Measurements from ENCODE around the gene TAS1R1.

TAS1R1 gene

GRCh38 chr1:6531996-6532395 is 23.1 kb upstream of the TAS1R1 start:
- no peak for ATAC-seq (ENCODE audit: low read depth)
- no peaks in the 10 kb centered on the region for H3K4me1 ChIP-seq (ENCODE audit: insufficient read depth, poor library complexity, severe bottlenecking)
- TF ChIP-seq, protein P1, sequence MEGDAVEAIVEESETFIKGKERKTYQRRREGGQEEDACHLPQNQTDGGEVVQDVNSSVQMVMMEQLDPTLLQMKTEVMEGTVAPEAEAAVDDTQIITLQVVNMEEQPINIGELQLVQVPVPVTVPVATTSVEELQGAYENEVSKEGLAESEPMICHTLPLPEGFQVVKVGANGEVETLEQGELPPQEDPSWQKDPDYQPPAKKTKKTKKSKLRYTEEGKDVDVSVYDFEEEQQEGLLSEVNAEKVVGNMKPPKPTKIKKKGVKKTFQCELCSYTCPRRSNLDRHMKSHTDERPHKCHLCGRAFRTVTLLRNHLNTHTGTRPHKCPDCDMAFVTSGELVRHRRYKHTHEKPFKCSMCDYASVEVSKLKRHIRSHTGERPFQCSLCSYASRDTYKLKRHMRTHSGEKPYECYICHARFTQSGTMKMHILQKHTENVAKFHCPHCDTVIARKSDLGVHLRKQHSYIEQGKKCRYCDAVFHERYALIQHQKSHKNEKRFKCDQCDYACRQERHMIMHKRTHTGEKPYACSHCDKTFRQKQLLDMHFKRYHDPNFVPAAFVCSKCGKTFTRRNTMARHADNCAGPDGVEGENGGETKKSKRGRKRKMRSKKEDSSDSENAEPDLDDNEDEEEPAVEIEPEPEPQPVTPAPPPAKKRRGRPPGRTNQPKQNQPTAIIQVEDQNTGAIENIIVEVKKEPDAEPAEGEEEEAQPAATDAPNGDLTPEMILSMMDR (IDR thresholded peaks at IDR 0.05; ENCODE audit: poor library complexity, severe bottlenecking), result no peak
- no peaks in the 10 kb centered on the region for H3K27me3 ChIP-seq (ENCODE audit: insufficient read depth, poor library complexity, severe bottlenecking)
- peaks cover 90% of the 10 kb centered on the region for H3K36me3 ChIP-seq (ENCODE audit: low read depth)
- H3K27ac ChIP-seq (ENCODE audit: poor library complexity, severe bottlenecking), result no peak overlapping the region
- no peak overlapping the region for H3K4me3 ChIP-seq (ENCODE audit: severe bottlenecking)
- H3K9me3 ChIP-seq (ENCODE audit: severe bottlenecking), result no peaks in the 10 kb centered on the region
- DNase-seq (ENCODE audit: low spot score), result no peak

GRCh38 chr1:6534248-6534822 is 20.8 kb upstream of the TAS1R1 start:
- peaks cover 89% of the 10 kb centered on the region for H3K36me3 ChIP-seq (ENCODE audit: low read depth)
- no peaks in the 10 kb centered on the region for H3K9me3 ChIP-seq (ENCODE audit: severe bottlenecking)
- H3K4me1 ChIP-seq (ENCODE audit: insufficient read depth, poor library complexity, severe bottlenecking), result no peaks in the 10 kb centered on the region
- TF ChIP-seq, protein P1 (IDR thresholded peaks at IDR 0.05; ENCODE audit: poor library complexity, severe bottlenecking), result no peak
- no peak overlapping the region for H3K4me3 ChIP-seq (ENCODE audit: severe bottlenecking)
- ATAC-seq (ENCODE audit: low read depth), result no peak
- DNase-seq (ENCODE audit: low spot score), result no peak
- H3K27me3 ChIP-seq (ENCODE audit: insufficient read depth, poor library complexity, severe bottlenecking), result no peaks in the 10 kb centered on the region
- no peak overlapping the region for H3K27ac ChIP-seq (ENCODE audit: poor library complexity, severe bottlenecking)

- Histone ChIP-seq H3K4me3 (ENCODE audit: severe bottlenecking) (no peak overlapping the region), H3K4me1 (ENCODE audit: insufficient read depth, poor library complexity, severe bottlenecking) (no peaks in the 10 kb centered on the region), H3K27me3 (ENCODE audit: insufficient read depth, poor library complexity, severe bottlenecking) (no peaks in the 10 kb centered on the region), H3K36me3 (ENCODE audit: low read depth) (peaks cover 82% of the 10 kb centered on the region), H3K27ac (ENCODE audit: poor library complexity, severe bottlenecking) (no peak overlapping the region), H3K9me3 (ENCODE audit: severe bottlenecking) (no peaks in the 10 kb centered on the region)
- no peak for DNase-seq (ENCODE audit: low spot score)
- TF ChIP-seq, protein P1 (IDR thresholded peaks at IDR 0.05; ENCODE audit: poor library complexity, severe bottlenecking), result no peak
- ATAC-seq (ENCODE audit: low read depth), result no peak
These were observed 19.9 kb upstream of the TAS1R1 start for GRCh38 chr1:6535214-6535613.

DNA sequence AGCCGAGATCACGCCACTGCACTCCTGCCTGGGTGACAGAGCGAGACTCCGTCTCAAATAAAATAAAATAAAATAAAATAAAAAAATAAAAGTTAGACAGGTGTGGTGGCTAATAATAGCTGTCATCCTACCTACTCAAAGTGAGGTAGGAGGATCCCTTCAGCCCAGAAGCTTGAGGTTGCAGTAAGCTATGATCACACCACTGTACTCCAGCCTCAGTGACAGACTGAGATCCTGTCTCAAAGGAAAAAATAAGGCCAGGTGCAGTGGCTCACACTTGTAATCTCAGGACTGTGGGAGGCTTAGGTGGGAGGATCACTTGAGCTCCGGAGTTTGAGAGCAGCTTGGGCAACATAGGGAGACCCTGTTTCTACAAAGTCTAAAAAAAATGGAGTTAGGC is 18.8 kb upstream of the TAS1R1 start:
- Histone ChIP-seq H3K36me3 (ENCODE audit: low read depth) (peaks cover 79% of the 10 kb centered on the region), H3K27me3 (ENCODE audit: insufficient read depth, poor library complexity, severe bottlenecking) (no peaks in the 10 kb centered on the region), H3K4me1 (ENCODE audit: insufficient read depth, poor library complexity, severe bottlenecking) (no peaks in the 10 kb centered on the region), H3K9me3 (ENCODE audit: severe bottlenecking) (no peaks in the 10 kb centered on the region), H3K4me3 (ENCODE audit: severe bottlenecking) (no peak overlapping the region), H3K27ac (ENCODE audit: poor library complexity, severe bottlenecking) (no peak overlapping the region)
- TF ChIP-seq, protein P1 (IDR thresholded peaks at IDR 0.05; ENCODE audit: poor library complexity, severe bottlenecking), result no peak
- DNase-seq (ENCODE audit: low spot score) (no peak), ATAC-seq (ENCODE audit: low read depth) (no peak)

- no peak for DNase-seq (ENCODE audit: low spot score)
- TF ChIP-seq, protein P1 (IDR thresholded peaks at IDR 0.05; ENCODE audit: poor library complexity, severe bottlenecking), result no peak
- H3K36me3 ChIP-seq (ENCODE audit: low read depth), result peaks cover 76% of the 10 kb centered on the region
- no peaks in the 10 kb centered on the region for H3K9me3 ChIP-seq (ENCODE audit: severe bottlenecking)
- H3K4me3 ChIP-seq (ENCODE audit: severe bottlenecking), result no peak overlapping the region
- H3K4me1 ChIP-seq (ENCODE audit: insufficient read depth, poor library complexity, severe bottlenecking), result no peaks in the 10 kb centered on the region
- H3K27me3 ChIP-seq (ENCODE audit: insufficient read depth, poor library complexity, severe bottlenecking), result no peaks in the 10 kb centered on the region
- no peak overlapping the region for H3K27ac ChIP-seq (ENCODE audit: poor library complexity, severe bottlenecking)
- no peak for ATAC-seq (ENCODE audit: low read depth)
These were observed 16.2 kb upstream of the TAS1R1 start for GRCh38 chr1:6538956-6539355.

All from RWPE2 (cell line).